Esophagus (tissue), 2 donors: ENCODE measurements around the gene BMP3. TPM values are rescaled to one million over a fixed set of nuclear protein-coding genes. Genes with fewer than 3 reads are reported as not detected.
"Not testable (repeated sequence)": the region's sequence is repeated elsewhere in the genome, so short reads cannot be mapped to it uniquely, and the experiment has no call there.

Experiments used
- H3K27ac ChIP-seq, 2 donors: one replicate each; pipeline ENCODE4 v1.5.1; 2013; ENCODE audit warnings: low read depth in 2 of 2, mild to moderate bottlenecking in 2 of 2, inconsistent platforms in 1 of 2, low read length in 1 of 2, moderate library complexity in 1 of 2
- H3K27me3 ChIP-seq, 2 donors: one replicate each; pipeline ENCODE4 v1.6.1; 2013; ENCODE audit warnings: low read length in 2 of 2, control low read depth in 1 of 2, mild to moderate bottlenecking in 1 of 2; ENCODE audit not compliant: insufficient read depth in 2 of 2, control insufficient read depth in 1 of 2
- H3K36me3 ChIP-seq, 2 donors: one replicate each; pipeline ENCODE4 v1.6.1; 2013; ENCODE audit warnings: low read length in 1 of 2; ENCODE audit not compliant: control insufficient read depth in 2 of 2, insufficient read depth in 2 of 2
- H3K4me1 ChIP-seq, 2 donors: one replicate each; pipeline ENCODE4 v1.6.1; 2013; ENCODE audit warnings: low read length in 1 of 2; ENCODE audit not compliant: control insufficient read depth in 2 of 2, insufficient read depth in 2 of 2
- H3K4me3 ChIP-seq, 2 donors: one replicate each; pipeline ENCODE4 v1.5.1; 2013; ENCODE audit warnings: low read length in 2 of 2, mild to moderate bottlenecking in 2 of 2, low read depth in 1 of 2, moderate library complexity in 1 of 2
- H3K9me3 ChIP-seq, 2 donors: one replicate each; pipeline ENCODE4 v1.6.1; 2013; ENCODE audit warnings: mild to moderate bottlenecking in 2 of 2, low read depth in 1 of 2, low read length in 1 of 2, moderate library complexity in 1 of 2; ENCODE audit not compliant: control insufficient read depth in 2 of 2, insufficient read depth in 1 of 2
- WGBS, 2 donors: extraction: QIAGEN DNeasy Blood & Tissue Kit; methylation state at CpG; one replicate each; pipeline ENCODE4 v1.1.7; 2013; 5-methylcytosine and 5-hydroxymethylcytosine counted together
- polyA plus RNA-seq, 2 donors: library from polyadenylated mRNA; stranded (reverse); fragments of 200-250 nt; gene quantifications; one replicate each; pipeline ENCODE4 v1.2.3, GENCODE V29; 2013
- donor health status: healthy with polysubstance abuse.
- donor health status: Bipolar disorder and iron deficiency.

BMP3 gene
- polyA plus RNA-seq: under 1 TPM; 0.05 to 0.12 TPM

- peak within 1 kb of the TSS; percentile 33 to 43 for H3K4me3 ChIP-seq
- H3K4me1 ChIP-seq: peaks cover 0 to 4% of the 10 kb centered on the region in 2 donors
- no peaks in the 10 kb centered on the region for H3K9me3 ChIP-seq
- 2% methylated on average over 38 to 43 of the region's 43 CpGs for WGBS, 2 donors
- no peak within 1 kb of the TSS for H3K27ac ChIP-seq
- no peaks in the 10 kb centered on the region for H3K36me3 ChIP-seq
- peaks cover 0 to 17% of the 10 kb centered on the region in 2 donors for H3K27me3 ChIP-seq
These were observed at the start of gene BMP3 for GRCh38 chr4:81030061-81030980. Gene BMP3, plus strand, starts transcription at chr4:81030708. Its CDS starts 577 bp downstream, at chr4:81031285.

- H3K36me3 ChIP-seq: no peaks in the 10 kb centered on the region
- no peaks in the 10 kb centered on the region for H3K27me3 ChIP-seq
- H3K27ac ChIP-seq: no peak overlapping the region
- H3K4me3 ChIP-seq: no peak overlapping the region
- H3K9me3 ChIP-seq: no peaks in the 10 kb centered on the region
- H3K4me1 ChIP-seq: no peaks in the 10 kb centered on the region
These were observed 44.5 kb upstream of the BMP3 start for GRCh38 chr4:80986011-80986410.

- WGBS, 2 donors: 3 to 6% methylated on average over 2 of the region's 2 CpGs
- no peaks in the 10 kb centered on the region for H3K4me1 ChIP-seq
- no peak overlapping the region for H3K4me3 ChIP-seq
- H3K36me3 ChIP-seq: no peaks in the 10 kb centered on the region
- no peaks in the 10 kb centered on the region for H3K27me3 ChIP-seq
- no peak overlapping the region for H3K27ac ChIP-seq
- no peaks in the 10 kb centered on the region for H3K9me3 ChIP-seq
These were observed 40.5 kb upstream of the BMP3 start for GRCh38 chr4:80989921-80990544.

GRCh38 chr4:80990851-80991250 is 39.7 kb upstream of the BMP3 start:
- Histone ChIP-seq H3K36me3 (no peaks in the 10 kb centered on the region), H3K4me1 (no peaks in the 10 kb centered on the region), H3K4me3 (no peak overlapping the region), H3K27me3 (no peaks in the 10 kb centered on the region), H3K9me3 (no peaks in the 10 kb centered on the region), H3K27ac (no peak overlapping the region)
- WGBS, 2 donors: 57 to 67% methylated on average over 2 of the region's 2 CpGs

GRCh38 chr4:80999943-81000342 is 30.6 kb upstream of the BMP3 start:
- H3K27me3 ChIP-seq: no peaks in the 10 kb centered on the region
- H3K36me3 ChIP-seq: no peaks in the 10 kb centered on the region
- WGBS, 2 donors: 74 to 91% methylated on average over 3 of the region's 3 CpGs
- H3K4me3 ChIP-seq: no peak overlapping the region
- no peaks in the 10 kb centered on the region for H3K9me3 ChIP-seq
- no peaks in the 10 kb centered on the region for H3K4me1 ChIP-seq
- H3K27ac ChIP-seq: no peak overlapping the region

GRCh38 chr4:81003597-81004111 is 26.9 kb upstream of the BMP3 start:
- H3K27ac ChIP-seq: no peak overlapping the region
- no peaks in the 10 kb centered on the region for H3K4me1 ChIP-seq
- no peaks in the 10 kb centered on the region for H3K9me3 ChIP-seq
- no peaks in the 10 kb centered on the region for H3K27me3 ChIP-seq
- H3K4me3 ChIP-seq: no peak overlapping the region
- no peaks in the 10 kb centered on the region for H3K36me3 ChIP-seq
- WGBS, 2 donors: 30 to 57% methylated on average over 2 of the region's 2 CpGs

- H3K27me3 ChIP-seq: no peaks in the 10 kb centered on the region
- no peaks in the 10 kb centered on the region for H3K4me1 ChIP-seq
- no peaks in the 10 kb centered on the region for H3K9me3 ChIP-seq
- no peak overlapping the region for H3K4me3 ChIP-seq
- no peaks in the 10 kb centered on the region for H3K36me3 ChIP-seq
- 87 to 88% methylated on average over 2 of the region's 2 CpGs for WGBS, 2 donors
- H3K27ac ChIP-seq: no peak overlapping the region
These were observed 23.1 kb upstream of the BMP3 start for GRCh38 chr4:81007417-81007816.

GRCh38 chr4:81016566-81016965 is 13.9 kb upstream of the BMP3 start:
- not testable (repeated sequence) for H3K36me3 ChIP-seq

GRCh38 chr4:81019006-81019405 is 11.5 kb upstream of the BMP3 start:
- Histone ChIP-seq H3K4me1 (no peaks in the 10 kb centered on the region), H3K36me3 (no peaks in the 10 kb centered on the region), H3K4me3 (no peak overlapping the region), H3K27me3 (no peaks in the 10 kb centered on the region), H3K9me3 (no peaks in the 10 kb centered on the region), H3K27ac (no peak overlapping the region)
- 73 to 93% methylated on average over 1 of the region's 1 CpG for WGBS, 2 donors

More at GRCh38 chr4:81016566-81016965, 13.9 kb upstream of the BMP3 start:
- H3K4me1 ChIP-seq, H3K9me3 ChIP-seq, H3K27me3 ChIP-seq, H3K27ac ChIP-seq, H3K4me3 ChIP-seq: not testable (repeated sequence)
- WGBS, 2 donors: 71 to 81% methylated on average over 2 of the region's 2 CpGs
